ENCODE measurements around the gene MGMT. TPM values are rescaled to one million over a fixed set of nuclear protein-coding genes. Genes with fewer than 3 reads are reported as not detected.

MGMT gene
- polyA plus RNA-seq, 1 donor, result 18.0 TPM

GRCh38 chr10:129628823-129629222 is 161.8 kb downstream of the MGMT start:
- H3K27me3 ChIP-seq (ENCODE audit: control insufficient read depth, insufficient read depth, low read length), result no peaks in the 10 kb centered on the region
- H3K4me3 ChIP-seq (ENCODE audit: low read length), result no peak overlapping the region
- no peaks in the 10 kb centered on the region for H3K36me3 ChIP-seq (ENCODE audit: control insufficient read depth, insufficient read depth, low read length)
- no peak for DNase-seq
- H3K9me3 ChIP-seq (ENCODE audit: control insufficient read depth, low read depth, low read length), result peaks cover 6% of the 10 kb centered on the region
- no peak overlapping the region for H3K27ac ChIP-seq (ENCODE audit: low read length)
- no CpG with 5 or more reads among the region's 9 CpGs for WGBS (ENCODE audit: insufficient coverage, low lambda C conversion rate)
- no peaks in the 10 kb centered on the region for H3K4me1 ChIP-seq (ENCODE audit: control insufficient read depth, insufficient read depth, low read length)

GRCh38 chr10:129629911-129630310 is 162.9 kb downstream of the MGMT start:
- H3K4me3 ChIP-seq (ENCODE audit: low read length), result no peak overlapping the region

GRCh38 chr10:129631006-129631405 is 164.0 kb downstream of the MGMT start:
- Histone ChIP-seq H3K36me3 (ENCODE audit: control insufficient read depth, insufficient read depth, low read length) (no peaks in the 10 kb centered on the region), H3K4me3 (ENCODE audit: low read length) (no peak overlapping the region), H3K27me3 (ENCODE audit: control insufficient read depth, insufficient read depth, low read length) (no peaks in the 10 kb centered on the region), H3K9me3 (ENCODE audit: control insufficient read depth, low read depth, low read length) (peaks cover 6% of the 10 kb centered on the region), H3K27ac (ENCODE audit: low read length) (no peak overlapping the region), H3K4me1 (ENCODE audit: control insufficient read depth, insufficient read depth, low read length) (no peaks in the 10 kb centered on the region)
- no peak for DNase-seq
- WGBS (ENCODE audit: insufficient coverage, low lambda C conversion rate), result 77% methylated on average over 5 of the region's 6 CpGs

More at GRCh38 chr10:129629911-129630310, 162.9 kb downstream of the MGMT start:
- no peak for DNase-seq
- Histone ChIP-seq H3K27ac (ENCODE audit: low read length) (no peak overlapping the region), H3K9me3 (ENCODE audit: control insufficient read depth, low read depth, low read length) (peaks cover 6% of the 10 kb centered on the region), H3K4me1 (ENCODE audit: control insufficient read depth, insufficient read depth, low read length) (no peaks in the 10 kb centered on the region), H3K27me3 (ENCODE audit: control insufficient read depth, insufficient read depth, low read length) (no peaks in the 10 kb centered on the region), H3K36me3 (ENCODE audit: control insufficient read depth, insufficient read depth, low read length) (no peaks in the 10 kb centered on the region)
- WGBS (ENCODE audit: insufficient coverage, low lambda C conversion rate), result no CpG with 5 or more reads among the region's 15 CpGs

- peaks cover 6% of the 10 kb centered on the region for H3K9me3 ChIP-seq (ENCODE audit: control insufficient read depth, low read depth, low read length)
- no peaks in the 10 kb centered on the region for H3K27me3 ChIP-seq (ENCODE audit: control insufficient read depth, insufficient read depth, low read length)
- H3K36me3 ChIP-seq (ENCODE audit: control insufficient read depth, insufficient read depth, low read length), result no peaks in the 10 kb centered on the region
- no peak overlapping the region for H3K4me3 ChIP-seq (ENCODE audit: low read length)
- no peaks in the 10 kb centered on the region for H3K4me1 ChIP-seq (ENCODE audit: control insufficient read depth, insufficient read depth, low read length)
- no peak for DNase-seq
- no CpG with 5 or more reads among the region's 17 CpGs for WGBS (ENCODE audit: insufficient coverage, low lambda C conversion rate)
- no peak overlapping the region for H3K27ac ChIP-seq (ENCODE audit: low read length)
Observed at GRCh38 chr10:129631870-129632623, 165.0 kb downstream of the MGMT start.

GRCh38 chr10:129637010-129637409 is 170.0 kb downstream of the MGMT start:
- H3K9me3 ChIP-seq (ENCODE audit: control insufficient read depth, low read depth, low read length), result no peaks in the 10 kb centered on the region
- no peaks in the 10 kb centered on the region for H3K4me1 ChIP-seq (ENCODE audit: control insufficient read depth, insufficient read depth, low read length)
- no peak overlapping the region for H3K4me3 ChIP-seq (ENCODE audit: low read length)
- no peak overlapping the region for H3K27ac ChIP-seq (ENCODE audit: low read length)
- no peaks in the 10 kb centered on the region for H3K27me3 ChIP-seq (ENCODE audit: control insufficient read depth, insufficient read depth, low read length)
- no peaks in the 10 kb centered on the region for H3K36me3 ChIP-seq (ENCODE audit: control insufficient read depth, insufficient read depth, low read length)
- 100% methylated on average over 1 of the region's 3 CpGs for WGBS (ENCODE audit: insufficient coverage, low lambda C conversion rate)
- DNase-seq, result no peak

DNA sequence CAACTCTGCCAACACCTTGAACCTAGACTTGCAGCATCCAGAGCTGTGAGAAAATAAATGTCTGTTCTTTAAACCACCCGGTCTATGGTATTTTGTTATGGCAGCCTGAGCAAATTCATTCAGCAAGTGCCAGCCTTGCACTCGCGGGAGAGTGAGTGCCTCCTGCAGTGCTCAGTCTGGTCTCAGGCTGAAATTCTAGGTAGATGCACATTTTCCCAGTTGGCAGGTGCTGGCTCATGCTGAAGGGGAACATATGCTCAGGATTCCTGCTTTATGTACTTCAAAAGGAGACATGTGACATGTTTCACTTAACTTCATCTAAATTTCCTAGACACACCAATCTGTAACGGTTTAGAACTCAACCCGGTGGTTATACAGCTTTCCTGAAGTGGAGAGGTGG is 170.8 kb downstream of the MGMT start:
- H3K4me1 ChIP-seq (ENCODE audit: control insufficient read depth, insufficient read depth, low read length), result no peaks in the 10 kb centered on the region
- no CpG with 5 or more reads among the region's 5 CpGs for WGBS (ENCODE audit: insufficient coverage, low lambda C conversion rate)
- no peak overlapping the region for H3K27ac ChIP-seq (ENCODE audit: low read length)
- DNase-seq, result no peak
- no peaks in the 10 kb centered on the region for H3K27me3 ChIP-seq (ENCODE audit: control insufficient read depth, insufficient read depth, low read length)
- H3K36me3 ChIP-seq (ENCODE audit: control insufficient read depth, insufficient read depth, low read length), result no peaks in the 10 kb centered on the region
- no peaks in the 10 kb centered on the region for H3K9me3 ChIP-seq (ENCODE audit: control insufficient read depth, low read depth, low read length)
- H3K4me3 ChIP-seq (ENCODE audit: low read length), result no peak overlapping the region

- H3K36me3 ChIP-seq (ENCODE audit: control insufficient read depth, insufficient read depth, low read length), result peaks cover 3% of the 10 kb centered on the region
- WGBS (ENCODE audit: insufficient coverage, low lambda C conversion rate), result 92% methylated on average over 2 of the region's 2 CpGs
- H3K4me3 ChIP-seq (ENCODE audit: low read length), result no peak overlapping the region
- no peak for DNase-seq
- H3K9me3 ChIP-seq (ENCODE audit: control insufficient read depth, low read depth, low read length), result no peaks in the 10 kb centered on the region
- H3K27me3 ChIP-seq (ENCODE audit: control insufficient read depth, insufficient read depth, low read length), result no peaks in the 10 kb centered on the region
- no peak overlapping the region for H3K27ac ChIP-seq (ENCODE audit: low read length)
- no peaks in the 10 kb centered on the region for H3K4me1 ChIP-seq (ENCODE audit: control insufficient read depth, insufficient read depth, low read length)
Observed at GRCh38 chr10:129641351-129641750, 174.3 kb downstream of the MGMT start.

DNA sequence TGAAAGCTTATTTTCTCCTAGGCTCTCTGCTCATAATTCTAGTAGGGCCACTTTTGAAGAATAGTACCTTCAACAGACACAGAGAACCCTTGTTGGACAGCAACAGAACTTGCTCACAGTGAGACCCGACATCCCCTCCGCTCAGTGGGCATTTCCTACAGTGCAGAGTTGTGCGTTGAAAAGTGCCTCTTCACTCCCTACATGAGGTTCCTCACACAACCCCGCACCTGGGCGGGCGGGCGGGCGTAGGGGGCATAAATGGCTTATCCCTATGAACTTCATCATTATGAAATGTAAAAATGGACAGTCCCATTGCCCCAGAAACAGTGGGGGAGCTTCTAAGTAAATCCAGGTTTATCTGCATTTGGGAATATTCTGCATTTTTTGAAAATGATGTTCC is 174.9 kb downstream of the MGMT start:
- WGBS (ENCODE audit: insufficient coverage, low lambda C conversion rate), result no CpG with 5 or more reads among the region's 8 CpGs

DNA sequence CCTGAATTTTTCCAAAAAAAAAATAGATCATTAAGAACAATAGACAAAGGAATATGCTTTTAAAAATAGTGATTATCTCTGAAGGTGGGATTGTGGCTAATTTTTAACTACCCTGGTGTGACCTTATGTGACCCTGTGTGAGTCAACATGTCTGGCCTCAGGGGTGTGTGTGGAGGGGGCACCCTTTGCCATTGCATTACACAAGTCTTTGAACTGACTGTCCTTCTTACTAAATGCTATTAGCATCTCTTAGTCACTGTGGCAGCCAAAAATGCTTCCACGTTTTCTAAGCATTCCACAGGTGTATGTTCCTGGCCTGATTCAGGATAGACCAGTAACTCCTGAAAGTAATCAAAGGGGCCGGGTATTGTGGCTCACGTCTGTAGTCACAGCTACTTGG is 175.4 kb downstream of the MGMT start:
- Histone ChIP-seq H3K9me3 (ENCODE audit: control insufficient read depth, low read depth, low read length) (no peaks in the 10 kb centered on the region), H3K4me1 (ENCODE audit: control insufficient read depth, insufficient read depth, low read length) (no peaks in the 10 kb centered on the region), H3K36me3 (ENCODE audit: control insufficient read depth, insufficient read depth, low read length) (peaks cover 3% of the 10 kb centered on the region), H3K4me3 (ENCODE audit: low read length) (no peak overlapping the region), H3K27ac (ENCODE audit: low read length) (no peak overlapping the region), H3K27me3 (ENCODE audit: control insufficient read depth, insufficient read depth, low read length) (no peaks in the 10 kb centered on the region)
- DNase-seq, result no peak
- WGBS (ENCODE audit: insufficient coverage, low lambda C conversion rate), result no CpG with 5 or more reads among the region's 3 CpGs

More for the DNA sequence above, 174.9 kb downstream of the MGMT start:
- H3K4me1 ChIP-seq (ENCODE audit: control insufficient read depth, insufficient read depth, low read length), result no peaks in the 10 kb centered on the region
- no peak overlapping the region for H3K27ac ChIP-seq (ENCODE audit: low read length)
- H3K9me3 ChIP-seq (ENCODE audit: control insufficient read depth, low read depth, low read length), result no peaks in the 10 kb centered on the region
- no peak for DNase-seq
- H3K36me3 ChIP-seq (ENCODE audit: control insufficient read depth, insufficient read depth, low read length), result peaks cover 3% of the 10 kb centered on the region
- no peaks in the 10 kb centered on the region for H3K27me3 ChIP-seq (ENCODE audit: control insufficient read depth, insufficient read depth, low read length)
- H3K4me3 ChIP-seq (ENCODE audit: low read length), result no peak overlapping the region

- Histone ChIP-seq H3K9me3 (ENCODE audit: control insufficient read depth, low read depth, low read length) (no peaks in the 10 kb centered on the region), H3K36me3 (ENCODE audit: control insufficient read depth, insufficient read depth, low read length) (peaks cover 3% of the 10 kb centered on the region), H3K4me3 (ENCODE audit: low read length) (no peak overlapping the region), H3K27ac (ENCODE audit: low read length) (no peak overlapping the region), H3K4me1 (ENCODE audit: control insufficient read depth, insufficient read depth, low read length) (no peaks in the 10 kb centered on the region), H3K27me3 (ENCODE audit: control insufficient read depth, insufficient read depth, low read length) (no peaks in the 10 kb centered on the region)
- WGBS (ENCODE audit: insufficient coverage, low lambda C conversion rate), result no CpG with 5 or more reads among the region's 8 CpGs
- no peak for DNase-seq
Observed at GRCh38 chr10:129643266-129643665, 176.2 kb downstream of the MGMT start.

DNA sequence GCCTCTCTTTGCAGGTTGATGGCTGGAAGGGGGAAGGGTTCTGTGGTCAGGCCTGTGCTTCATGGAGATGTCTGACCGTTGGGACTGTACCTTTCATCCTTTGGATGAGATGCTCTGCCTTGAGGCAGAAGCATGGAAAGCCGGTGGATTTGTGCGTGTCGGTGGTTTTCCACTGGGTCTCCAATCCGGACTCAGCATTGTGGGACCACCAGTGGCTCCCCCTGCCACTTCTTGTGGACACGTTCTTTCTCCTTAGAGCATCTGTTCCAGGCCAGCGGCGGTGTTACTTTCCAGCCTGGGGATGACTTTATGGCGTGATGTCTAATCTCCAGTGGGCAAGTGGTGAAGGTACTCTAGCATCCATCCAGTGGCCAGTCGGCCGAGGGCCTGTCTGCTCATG is 178.4 kb downstream of the MGMT start:
- Histone ChIP-seq H3K36me3 (ENCODE audit: control insufficient read depth, insufficient read depth, low read length) (peaks cover 3% of the 10 kb centered on the region), H3K4me3 (ENCODE audit: low read length) (no peak overlapping the region), H3K27ac (ENCODE audit: low read length) (no peak overlapping the region), H3K27me3 (ENCODE audit: control insufficient read depth, insufficient read depth, low read length) (no peaks in the 10 kb centered on the region), H3K9me3 (ENCODE audit: control insufficient read depth, low read depth, low read length) (no peaks in the 10 kb centered on the region), H3K4me1 (ENCODE audit: control insufficient read depth, insufficient read depth, low read length) (no peaks in the 10 kb centered on the region)
- DNase-seq, result no peak
- WGBS (ENCODE audit: insufficient coverage, low lambda C conversion rate), result no CpG with 5 or more reads among the region's 11 CpGs
